Activated CD4-positive, alpha-beta T cell treated with anti-CD3 and anti-CD28 coated beads, Interleukin-10, Interleukin-2, amounts not matched to agents 100 ng/mL and 50 ng/mL, durations not matched to agents 16 hours and 8 hours (primary cell): ENCODE measurements around the gene MALSU1.

Experiments
- DNase-seq: peaks from one replicate; pipeline ENCODE4 v3.0.0-alpha.2; 2020

MALSU1 gene

DNA sequence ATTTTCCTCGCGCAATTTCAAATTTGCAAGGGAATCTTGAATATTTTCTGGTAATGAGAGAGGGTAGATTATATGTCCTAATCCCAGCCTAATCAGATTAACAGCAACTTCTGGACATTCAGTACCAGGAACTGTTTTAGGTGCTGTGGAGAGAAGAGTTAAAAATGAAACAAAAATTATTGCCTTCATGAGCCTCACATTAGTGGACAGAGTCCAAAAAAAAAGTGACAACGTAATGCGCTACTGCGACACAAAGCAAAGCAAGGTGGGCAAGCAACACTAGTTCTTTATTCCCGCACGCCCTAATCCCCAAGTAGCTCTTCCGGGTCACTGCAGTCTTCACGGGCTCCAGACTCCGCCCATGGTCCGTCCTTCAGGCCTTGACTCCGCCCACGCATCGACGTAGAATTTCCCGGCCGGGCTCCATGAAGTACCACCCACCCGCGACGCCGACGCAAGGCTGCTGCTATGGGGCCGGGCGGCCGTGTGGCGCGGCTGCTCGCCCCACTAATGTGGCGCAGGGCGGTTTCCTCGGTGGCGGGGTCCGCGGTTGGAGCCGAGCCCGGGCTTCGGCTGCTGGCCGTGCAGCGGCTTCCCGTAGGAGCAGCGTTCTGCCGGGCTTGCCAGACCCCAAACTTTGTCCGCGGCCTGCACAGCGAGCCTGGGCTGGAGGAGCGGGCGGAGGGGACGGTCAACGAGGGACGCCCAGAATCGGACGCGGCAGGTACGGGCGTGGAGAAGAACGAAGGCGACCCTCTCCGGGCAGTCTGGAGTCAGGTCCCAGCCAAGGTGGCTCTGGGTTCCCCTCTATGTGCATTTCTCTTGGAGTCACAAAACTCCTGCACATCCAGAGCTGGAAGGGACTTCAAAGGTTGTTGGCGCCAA, at the start of gene MALSU1:
MALSU1 (plus strand) TSS at position 455 of the 885 bp plus-strand sequence; CDS start at position 469, 14 bp downstream.
- DNase-seq, result peak; percentile 98

DNA sequence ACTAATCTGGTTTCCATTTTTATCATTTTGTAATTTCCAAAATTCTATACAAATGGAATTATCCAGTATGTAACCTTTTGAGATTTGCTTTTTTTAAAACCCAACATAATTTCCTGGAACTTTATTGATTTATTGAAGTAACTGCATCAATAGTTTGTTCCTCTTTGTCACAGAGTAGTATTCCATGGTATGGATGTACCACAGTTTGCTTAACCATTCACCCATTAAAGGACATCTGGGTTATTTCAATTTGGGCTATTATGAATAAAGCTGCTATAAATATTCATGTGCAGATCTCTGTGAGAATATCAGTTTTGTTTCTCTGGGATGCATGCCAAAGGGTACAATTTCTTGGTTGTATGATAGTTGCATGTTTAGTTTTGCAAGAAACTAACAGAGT, 49.7 kb upstream of the MALSU1 start:
- DNase-seq, result no peak

DNA sequence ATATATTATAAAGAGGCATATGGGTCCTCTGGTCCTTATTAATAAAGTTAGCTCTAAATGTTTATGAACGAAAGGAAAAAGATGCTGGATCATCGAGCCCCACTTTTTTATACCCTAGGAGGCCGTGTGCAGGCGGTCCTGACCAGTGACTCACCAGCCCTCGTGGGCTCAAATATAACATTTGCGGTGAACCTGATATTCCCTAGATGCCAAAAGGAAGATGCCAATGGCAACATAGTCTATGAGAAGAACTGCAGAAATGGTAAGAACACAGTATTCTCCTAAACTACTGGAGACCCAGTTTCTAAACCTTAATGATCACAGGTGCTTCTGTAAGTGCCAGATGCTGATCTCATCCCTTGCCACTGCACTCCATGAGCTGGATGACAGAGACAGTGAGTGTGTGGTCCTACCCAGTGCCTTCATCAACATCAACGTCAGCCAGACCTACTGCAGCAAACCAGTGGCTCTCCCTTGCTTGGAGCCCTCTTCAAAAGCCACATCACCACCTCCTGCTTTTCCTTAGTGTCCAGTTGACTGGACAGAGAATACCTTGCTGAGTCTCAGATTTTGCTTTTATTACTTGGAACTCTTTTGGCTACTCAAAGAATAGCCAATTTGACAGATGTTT, 45.0 kb upstream of the MALSU1 start:
- no peak for DNase-seq

DNA sequence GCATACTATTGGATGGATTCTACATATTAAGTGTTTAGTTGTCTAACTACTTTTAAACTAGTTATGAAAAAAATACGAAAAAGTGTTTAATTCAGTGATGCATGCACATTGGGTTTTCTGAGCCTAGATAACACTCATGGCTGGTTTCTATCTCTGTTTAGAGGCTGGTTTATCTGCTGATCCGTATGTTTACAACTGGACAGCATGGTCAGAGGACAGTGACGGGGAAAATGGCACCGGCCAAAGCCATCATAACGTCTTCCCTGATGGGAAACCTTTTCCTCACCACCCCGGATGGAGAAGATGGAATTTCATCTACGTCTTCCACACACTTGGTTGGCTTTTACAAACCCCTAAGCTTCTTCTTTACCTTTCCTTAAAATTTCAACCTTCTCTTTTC, 42.4 kb upstream of the MALSU1 start:
- no peak for DNase-seq

DNA sequence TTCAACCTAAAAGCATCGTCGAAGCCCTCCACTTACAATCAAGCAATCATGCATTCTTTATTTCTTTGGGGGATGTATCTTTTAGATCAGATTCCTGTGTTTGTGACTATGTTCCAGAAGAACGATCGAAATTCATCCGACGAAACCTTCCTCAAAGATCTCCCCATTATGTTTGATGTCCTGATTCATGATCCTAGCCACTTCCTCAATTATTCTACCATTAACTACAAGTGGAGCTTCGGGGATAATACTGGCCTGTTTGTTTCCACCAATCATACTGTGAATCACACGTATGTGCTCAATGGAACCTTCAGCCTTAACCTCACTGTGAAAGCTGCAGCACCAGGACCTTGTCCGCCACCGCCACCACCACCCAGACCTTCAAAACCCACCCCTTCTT, 38.8 kb upstream of the MALSU1 start:
- DNase-seq, result no peak

DNA sequence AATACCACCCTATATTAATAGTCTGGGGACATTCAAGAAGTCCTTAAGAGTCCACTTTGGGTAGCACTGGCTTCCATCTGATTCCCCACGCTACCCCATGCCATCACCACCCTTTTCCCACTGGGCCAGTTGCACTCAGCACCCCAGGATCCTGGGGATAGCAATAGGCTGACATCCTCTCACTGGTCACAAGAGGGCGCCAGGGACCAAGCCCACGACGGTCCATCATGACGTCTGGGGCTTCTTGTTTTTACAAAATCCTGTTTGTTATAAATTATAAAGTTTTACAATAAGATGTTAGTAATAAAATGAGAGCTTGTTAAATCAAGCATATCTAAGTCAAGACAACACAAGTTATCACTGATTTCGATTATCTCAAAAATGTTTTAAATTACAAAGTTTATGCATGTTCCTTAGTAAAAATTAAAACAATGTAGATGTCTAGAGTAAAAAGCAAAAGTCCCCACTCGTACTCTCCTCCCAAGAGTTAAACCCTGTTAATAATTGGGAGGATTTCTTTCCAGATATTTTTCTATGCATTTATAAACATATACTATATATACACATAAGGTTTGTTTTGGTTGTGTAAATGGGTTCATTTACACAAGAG, 37.2 kb upstream of the MALSU1 start:
- peak; percentile 73 for DNase-seq

DNA sequence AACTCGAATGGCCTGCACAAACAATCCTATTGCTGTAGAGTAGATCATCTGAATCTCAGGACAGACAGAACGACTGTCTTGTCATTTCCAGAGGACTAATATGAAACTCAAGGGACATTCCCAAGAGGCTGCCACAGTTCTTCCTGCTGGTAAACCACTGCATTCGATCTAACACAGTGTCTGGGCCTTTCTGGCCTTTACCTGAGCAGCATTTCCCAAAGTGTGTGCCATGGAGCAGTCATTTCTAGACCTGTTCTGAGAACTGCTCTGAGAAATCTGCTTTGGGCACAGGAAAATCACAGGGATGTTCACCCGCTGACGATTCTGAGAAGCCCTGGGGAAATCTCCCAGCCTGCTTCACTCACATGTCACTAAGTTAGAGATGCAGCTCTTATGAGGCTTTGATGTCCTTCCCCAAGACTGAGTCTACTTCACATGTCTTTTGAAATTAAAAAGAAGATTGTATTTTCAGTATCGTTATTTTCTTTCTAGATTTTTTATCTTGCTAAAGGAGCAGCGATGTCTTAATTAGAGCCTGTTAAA, 34.2 kb upstream of the MALSU1 start:
- DNase-seq, result peak; percentile 51

DNA sequence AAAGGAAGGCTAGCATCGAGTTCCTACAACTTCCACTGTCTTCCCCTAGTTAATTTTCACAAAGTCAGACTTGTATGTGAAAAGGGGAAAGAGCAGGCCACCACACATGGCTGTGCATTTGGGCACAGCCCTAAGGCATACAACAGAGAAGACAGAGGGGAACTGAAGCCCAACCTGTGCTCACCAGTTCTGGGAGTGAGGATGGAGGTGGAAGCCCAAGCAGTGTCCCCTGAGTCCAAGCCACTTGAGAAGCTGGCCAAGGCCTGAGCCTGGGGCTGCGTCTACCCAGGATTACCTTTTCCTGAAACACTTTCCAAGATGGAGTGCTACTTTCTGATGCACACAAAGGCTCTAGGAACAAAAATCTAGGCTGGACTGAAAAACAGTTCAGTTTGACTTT, 32.2 kb upstream of the MALSU1 start:
- no peak for DNase-seq

DNA sequence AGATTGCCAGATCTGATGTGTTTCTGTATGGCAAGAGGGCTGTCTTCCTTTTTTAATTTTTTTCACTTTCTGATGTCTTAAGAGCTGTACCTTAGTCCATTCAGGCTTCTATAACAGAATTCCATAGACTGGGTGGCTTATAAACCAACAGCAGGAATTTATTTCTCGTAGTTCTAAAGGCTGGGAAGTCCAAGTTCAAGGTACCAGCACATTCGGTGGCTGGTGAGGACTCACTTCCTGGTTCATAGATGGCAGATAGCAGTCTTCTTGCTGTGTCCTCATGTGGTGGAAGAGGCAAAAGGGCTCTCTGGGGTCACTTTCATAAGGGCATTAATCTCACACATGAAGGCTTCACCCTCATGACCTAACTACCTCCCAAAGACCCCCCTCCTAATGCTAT, 31.8 kb upstream of the MALSU1 start:
- no peak for DNase-seq

DNA sequence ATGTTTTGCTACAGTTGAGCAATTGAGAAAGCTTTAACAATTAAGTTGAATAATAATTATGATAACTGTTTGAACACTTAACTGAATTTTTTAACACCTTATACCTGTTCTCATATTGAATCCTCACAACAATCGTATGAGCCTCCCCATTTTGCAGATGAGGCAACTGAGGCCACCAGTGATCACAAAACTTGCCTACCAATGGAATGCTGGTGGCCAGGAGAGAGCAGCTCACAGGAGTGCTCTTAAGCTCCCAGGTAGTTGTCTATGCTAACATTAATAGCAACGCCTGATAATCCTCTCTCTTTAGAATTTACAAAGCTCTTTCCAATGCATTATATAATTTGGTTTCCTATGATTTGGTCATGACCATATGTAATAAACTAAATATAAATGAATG, 31.0 kb upstream of the MALSU1 start:
- no peak for DNase-seq

DNA sequence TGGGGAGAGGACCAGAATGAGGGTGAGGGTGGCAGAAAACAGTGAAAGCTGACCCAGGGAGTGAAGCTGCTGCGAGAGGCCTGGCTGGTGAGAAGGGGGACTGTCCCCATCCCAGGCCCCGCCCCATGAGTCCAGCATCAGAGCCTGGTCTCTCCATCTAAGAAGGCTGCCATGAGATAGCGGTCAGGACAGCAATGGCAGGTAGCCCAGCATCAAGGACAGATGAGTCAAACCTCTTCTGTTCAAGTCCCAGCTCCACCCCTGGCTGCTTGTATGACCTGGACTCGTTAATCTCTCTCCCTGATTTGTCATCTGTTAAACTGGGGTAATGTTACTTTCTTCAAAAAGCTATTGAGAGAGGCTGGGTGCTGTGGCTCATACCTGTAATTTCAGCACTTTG, 30.4 kb upstream of the MALSU1 start:
- DNase-seq, result no peak

DNA sequence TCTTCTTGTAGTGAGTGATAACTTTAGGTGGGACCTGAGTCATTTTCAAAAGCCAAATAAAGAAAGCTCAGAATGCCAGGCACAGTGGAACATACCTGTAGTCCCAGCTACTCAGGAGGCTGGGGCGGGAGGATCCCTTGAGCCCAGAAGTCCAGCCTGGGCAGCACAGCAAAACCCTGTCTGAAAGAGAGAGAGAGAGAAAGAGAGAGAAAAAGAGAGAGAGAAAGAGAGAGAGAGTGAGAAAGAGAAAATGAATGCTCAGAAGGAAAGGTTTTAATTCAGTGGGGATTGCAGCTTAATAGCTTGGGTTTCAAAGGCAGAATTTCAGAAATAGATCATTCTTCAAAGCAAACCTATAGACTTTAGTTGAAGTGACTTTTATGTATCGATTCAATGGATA, 26.9 kb upstream of the MALSU1 start:
- DNase-seq, result no peak

DNA sequence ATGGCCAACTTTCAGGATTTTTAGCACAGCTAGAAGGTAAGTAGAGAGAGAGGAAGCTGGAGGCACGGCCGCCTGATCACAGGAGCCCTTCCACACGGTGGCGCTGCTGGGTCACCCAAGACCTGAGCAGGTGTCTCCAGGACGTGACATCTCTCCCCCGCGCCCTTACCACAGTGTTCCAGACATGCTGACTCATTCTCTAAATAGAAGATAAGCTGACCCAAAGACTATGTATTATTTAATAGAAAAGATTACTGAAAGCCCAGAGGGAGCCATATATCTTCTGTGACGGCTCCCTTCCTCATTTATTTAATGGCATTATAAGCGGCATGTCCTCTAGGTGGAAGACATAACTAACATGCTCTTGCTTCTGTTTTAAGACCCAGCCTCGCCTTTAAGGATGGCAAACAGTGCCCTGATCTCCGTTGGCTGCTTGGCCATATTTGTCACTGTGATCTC, 26.0 kb upstream of the MALSU1 start:
- DNase-seq, result peak; percentile 94

DNA sequence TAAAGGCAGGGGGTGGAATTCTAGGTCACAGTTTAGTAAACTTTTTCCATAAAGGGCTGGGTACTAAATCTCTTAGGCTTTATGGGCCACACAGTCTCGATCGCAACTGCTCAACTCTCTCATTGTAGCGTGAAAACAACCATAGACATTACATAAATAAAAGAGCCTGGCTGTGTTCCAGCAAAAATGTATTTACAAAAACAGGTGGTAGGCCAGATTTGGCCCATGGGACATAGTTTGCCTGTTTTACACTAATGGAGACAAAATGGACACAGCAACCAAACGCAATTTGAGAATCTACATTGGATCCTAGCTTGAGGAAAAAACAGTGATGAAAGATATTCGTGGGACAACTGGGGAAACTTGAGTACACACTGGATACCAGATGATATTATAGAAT, 23.2 kb upstream of the MALSU1 start:
- no peak for DNase-seq

DNA sequence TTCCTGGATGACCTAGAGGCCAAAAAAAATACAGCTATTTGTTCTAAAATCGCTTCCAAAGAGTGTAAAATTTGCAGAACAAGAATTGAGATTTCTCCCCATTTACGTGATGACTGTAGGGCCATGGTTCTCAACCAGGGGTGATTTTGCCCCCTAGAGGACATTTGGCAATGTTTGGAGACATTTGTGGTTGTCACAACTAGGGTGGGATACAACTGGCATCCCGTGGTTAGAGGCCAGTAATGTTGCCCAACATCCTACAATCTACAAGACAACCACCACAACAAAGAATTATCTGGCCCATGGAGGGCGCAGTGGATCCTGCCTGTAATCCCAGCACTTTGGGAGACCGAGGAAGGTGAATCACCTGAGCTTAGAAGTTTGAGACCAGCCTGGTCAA, 22.8 kb upstream of the MALSU1 start:
- DNase-seq, result peak; percentile 25

DNA sequence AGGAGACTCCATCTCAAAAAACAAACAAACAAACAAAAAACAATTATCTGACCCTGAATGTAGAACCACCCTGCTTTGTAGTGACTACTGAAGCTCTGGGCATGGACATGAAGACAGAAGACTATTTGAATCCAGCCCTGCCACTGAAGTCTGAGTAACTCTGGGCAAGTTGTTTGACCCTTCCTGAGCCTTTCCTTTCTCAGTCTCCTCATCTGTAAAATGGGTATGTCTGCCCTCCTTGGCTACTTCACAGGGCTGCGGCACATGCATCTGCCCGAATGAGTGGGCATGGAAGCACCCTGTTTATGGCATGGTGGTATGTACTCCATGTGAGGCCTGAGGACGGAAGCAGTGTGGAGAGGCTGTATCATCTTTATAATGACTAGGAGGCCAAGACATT, 22.2 kb upstream of the MALSU1 start:
- no peak for DNase-seq

DNA sequence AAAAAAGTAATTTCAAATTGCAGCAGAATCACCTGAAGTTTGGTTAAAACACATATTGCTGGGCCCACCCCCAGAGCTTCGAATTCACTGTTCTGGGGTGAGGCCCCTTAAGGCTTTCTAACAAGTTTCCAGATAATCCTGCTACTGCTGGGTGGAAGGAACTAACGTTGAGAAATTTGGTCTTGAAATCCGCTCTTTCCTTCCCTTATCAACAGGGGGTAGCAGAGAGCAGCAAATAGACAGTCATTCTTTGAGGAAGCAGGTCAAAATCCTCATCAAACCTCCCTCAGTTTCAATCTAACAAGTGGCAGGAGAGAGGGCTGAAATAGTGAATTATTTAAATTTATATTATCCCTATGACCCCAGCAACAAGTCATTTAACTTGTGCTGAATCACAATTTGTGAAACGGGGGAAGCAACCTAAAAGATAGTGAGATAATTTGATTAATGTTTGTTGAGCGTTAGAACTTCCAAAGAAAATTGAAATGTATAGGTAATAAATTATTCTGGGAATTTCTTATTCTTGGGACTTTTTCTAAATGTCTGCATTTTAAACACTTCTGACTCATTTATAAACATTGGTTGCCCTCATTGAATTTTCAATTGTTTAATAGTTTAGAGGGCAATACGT, 21.7 kb upstream of the MALSU1 start:
- peak; percentile 78 for DNase-seq

DNA sequence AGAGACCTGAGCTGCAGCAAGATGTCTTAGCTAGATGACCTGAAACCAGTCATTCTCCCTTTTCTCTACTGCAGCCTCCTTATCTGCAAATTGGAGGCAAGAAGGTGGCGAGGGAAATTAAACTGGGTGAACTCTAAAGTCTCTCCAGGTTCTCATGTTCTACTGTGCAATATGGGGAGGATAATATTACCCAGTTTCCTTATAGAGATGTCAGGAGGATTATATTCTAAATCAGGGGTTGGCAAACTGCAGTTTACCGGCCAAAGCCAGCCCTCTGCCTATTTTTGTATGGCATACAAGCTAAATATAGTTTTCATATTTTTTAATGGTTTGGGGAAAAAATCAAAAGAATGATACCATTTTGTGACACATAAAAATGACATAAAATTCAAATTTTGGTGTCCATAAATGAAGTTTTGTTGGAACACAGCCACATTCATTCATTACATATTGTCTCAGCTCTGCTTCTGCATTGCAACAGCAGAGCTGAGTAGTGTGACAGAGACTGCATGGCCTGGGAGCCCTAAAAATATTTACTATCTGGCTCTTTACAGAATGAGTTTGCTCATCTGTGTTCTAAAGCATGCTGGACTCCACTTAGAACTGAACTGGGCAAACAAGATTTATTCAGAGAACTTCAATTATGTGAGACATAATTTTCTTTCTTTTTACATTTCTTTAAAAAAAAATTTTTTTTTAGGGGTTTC, 19.2 kb upstream of the MALSU1 start:
- DNase-seq, result no peak

DNA sequence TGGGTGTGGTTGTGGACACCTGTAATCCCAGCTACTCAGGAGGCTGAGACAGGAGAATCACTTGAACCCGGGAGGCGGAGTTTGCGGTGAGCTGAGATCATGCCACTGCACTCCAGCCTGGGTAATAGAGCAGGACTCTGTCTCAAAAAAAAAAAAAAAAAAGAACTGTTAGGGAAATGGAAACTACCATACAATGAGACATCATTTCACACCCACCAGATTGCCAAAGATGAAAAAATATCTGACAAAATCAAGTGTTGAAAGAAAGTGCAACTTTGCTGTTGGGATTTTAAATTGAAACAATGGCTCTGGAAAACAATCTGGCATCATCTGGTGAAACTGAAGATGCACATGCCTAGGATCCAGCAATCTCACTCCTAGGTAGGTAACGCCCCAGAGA, 16.1 kb upstream of the MALSU1 start:
- DNase-seq, result no peak

DNA sequence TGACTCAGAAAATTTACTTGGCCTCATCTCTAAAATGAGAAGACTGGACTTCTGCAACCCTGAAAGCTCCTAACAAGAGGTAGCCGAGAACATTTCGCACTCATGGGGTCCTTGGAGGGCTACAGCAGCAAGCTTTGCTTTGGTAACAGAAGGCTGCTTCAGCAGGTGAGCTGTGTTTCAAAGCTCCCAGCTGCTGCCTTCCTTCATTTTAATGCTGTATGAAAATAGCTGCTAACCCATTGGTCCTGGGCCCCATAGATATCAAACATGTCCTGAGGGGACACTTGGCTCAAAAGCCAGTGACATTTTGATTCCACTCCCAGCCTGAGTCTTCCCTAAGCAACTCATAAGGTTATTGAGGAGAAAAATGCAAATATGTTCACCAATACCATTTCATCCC, 14.3 kb upstream of the MALSU1 start:
- no peak for DNase-seq

DNA sequence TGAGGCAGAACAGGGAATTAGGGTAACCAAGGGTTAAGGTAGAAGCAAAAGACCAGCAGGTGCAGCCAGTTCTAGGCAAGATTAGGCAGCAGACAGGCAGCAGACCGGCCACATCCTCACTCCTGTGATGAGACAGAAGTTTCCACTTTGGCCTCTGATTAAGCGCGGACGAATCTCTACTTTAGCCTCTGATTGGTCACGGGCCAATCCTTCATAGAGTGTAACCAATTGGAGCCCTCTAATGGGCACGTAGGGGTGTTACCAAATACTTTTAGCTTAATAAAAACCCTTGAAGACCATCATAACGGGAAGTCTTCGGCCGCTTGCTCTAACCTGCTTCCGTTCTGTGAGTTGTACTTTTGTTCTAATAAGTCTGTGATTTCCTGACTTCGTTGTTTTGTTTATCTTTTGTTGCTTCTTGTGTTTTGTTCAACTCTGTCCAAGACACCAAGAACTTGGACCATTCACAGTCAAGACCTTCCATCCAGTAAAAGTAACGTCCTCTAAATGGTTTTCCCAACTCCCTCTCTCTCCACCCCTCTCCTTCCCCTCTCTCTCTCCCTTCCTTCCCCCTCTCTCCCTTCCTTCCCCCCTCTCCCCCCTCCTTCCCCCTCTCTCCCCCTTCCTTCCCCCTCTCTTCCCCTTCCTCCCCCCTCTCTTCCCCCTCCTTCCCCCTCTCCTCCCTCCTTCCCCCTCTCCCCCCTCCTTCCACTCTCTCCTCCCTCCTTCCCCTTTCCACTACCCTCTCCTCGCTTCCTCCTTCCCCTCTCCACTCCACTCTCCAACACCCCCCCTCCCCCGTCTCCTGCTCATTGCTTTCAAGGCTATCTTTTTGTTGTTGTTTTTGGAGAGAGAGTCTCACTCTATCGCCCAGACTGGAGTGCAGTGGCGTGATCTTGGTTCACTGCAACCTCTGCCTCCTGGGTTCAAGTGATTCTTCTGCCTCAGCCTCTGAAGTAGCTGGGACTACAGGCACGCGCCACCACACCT, 13.2 kb upstream of the MALSU1 start:
- DNase-seq, result no peak
